D341Med (cell line): ENCODE results near the gene GPR143.
"Not testable (repeated sequence)": the region's sequence is repeated elsewhere in the genome, so short reads cannot be mapped to it uniquely, and the experiment has no call there.

Experiments
- DNase-seq: peaks from one replicate; pipeline ENCODE4 v3.0.0; 2012; ENCODE audit warnings: low spot score

Gene GPR143

DNA sequence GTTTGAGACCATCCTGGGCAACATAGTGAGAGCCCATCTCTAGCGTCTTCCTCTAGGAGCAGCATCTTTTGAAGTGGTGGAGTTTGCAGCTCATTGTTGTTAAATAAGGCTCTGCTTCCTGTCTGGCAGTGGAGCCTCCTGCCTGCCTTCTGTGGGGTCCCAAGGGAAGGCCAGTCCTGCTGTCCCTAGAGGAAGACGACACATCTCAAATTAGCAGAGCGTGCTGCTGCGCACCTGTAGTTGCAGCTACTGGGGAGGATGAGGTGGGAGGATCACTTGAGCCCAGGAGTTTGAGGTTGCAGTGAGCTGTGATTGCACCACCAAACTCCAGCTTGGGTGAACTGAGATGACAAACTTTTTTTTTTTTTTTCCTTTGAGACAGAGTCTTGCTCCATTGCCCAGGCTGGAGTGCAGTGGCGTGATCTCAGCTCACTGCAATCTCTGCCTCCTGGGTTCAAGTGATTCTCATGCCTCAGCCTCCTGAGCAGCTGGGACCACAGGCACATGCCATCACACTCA is 2.7 kb upstream of the GPR143 start:
- DNase-seq, result not testable (repeated sequence)

DNA sequence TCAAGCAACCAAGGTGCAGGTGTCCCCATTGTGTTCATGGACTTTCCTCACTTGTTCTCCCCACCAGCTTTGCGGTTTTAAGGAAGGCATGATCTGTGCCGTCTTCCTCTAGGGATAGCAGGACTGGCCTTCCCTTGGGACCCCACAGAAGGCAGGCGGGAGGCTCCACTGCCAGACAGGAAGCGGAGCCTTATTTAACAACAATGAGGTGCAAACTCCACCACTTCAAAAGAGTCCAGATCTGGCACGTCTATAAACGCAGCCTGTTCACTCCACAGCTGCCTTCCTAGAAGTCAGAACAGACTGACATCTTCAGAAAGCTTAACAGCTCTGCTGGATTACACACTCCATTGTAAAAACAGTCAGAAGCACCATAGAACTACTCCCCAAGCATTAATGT is 1.7 kb upstream of the GPR143 start:
- DNase-seq, result peak; percentile 21

DNA sequence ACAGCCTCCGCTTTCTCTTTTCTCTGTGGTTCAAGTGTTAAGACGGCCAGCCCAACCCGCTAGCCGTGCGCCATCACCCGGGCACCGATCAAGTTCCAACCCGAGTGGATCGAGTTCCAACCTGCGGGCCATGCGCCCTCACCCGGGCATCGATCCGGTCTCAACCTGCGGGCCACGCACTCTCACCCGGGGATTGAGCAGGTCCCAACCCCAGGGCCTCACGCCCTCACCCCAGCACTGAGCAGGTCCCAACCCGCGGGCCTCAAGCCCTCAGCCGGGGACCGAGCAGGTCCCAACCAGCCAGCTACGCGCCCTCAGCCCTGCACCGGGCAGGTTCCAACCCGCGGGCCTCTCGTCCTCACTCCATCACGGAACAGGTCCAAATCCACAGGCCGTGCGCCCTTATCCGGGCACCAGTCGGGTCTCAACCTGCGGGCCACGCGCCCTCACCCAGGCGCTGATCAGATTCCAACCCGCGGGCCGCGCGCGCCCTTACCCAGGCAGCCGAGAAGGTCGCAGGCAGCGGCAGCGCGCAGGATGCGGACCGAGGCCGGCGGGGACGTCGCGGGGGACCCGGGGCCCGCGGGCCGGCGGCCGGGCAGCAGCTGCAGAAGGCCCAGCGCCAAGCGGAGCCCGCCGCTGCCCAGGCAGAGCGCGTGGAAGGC is 443 bp downstream of the GPR143 start:
- DNase-seq, result no peak

DNA sequence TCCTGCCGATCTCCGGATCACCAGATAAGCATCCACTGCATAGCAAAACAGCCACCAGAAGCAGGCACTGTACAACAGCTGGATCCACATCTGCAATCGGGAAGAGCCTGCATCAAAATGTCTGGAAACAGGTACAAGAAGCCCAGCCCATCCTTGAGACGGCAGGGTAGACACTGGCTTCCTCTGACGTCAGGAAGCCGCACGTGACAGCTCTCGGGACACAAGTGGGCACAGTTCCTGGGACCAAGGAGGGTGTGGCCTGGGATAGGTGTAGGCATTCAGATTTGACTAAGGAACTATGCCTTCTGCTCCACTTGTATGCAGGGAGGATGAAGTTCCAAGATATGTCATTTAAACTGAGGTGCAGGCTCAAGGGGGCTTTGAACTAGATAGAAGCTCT is 6.3 kb downstream of the GPR143 start:
- DNase-seq, result no peak

DNA sequence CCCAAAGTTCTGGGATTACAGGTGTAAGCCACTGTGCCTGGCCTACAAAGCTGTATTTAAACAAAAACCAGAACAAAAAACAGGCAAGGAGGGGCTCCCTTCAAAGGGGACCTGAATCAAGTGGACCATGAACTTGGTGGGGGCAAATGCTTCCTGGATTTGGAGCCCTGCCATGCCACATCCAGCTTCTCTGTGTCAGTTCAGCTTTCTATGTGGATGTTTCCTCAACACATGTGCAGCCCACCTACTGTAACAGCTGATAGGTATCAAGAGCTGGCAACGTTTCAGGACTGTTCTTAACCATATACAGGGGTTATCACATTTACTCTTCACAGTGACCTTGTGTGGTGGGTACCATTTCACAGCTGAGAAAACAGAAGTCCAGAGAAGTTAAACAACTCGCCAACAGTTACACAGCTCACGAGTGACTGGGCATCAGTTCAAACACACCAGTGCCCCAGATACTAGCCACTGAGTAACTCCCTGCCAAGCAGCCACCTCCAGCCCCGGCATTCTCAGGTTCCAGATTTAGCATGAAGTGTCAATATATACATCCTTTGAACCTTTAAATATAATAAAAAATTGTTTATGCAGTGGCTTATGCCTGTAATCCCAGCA is 7.5 kb downstream of the GPR143 start:
- DNase-seq, result no peak

DNA sequence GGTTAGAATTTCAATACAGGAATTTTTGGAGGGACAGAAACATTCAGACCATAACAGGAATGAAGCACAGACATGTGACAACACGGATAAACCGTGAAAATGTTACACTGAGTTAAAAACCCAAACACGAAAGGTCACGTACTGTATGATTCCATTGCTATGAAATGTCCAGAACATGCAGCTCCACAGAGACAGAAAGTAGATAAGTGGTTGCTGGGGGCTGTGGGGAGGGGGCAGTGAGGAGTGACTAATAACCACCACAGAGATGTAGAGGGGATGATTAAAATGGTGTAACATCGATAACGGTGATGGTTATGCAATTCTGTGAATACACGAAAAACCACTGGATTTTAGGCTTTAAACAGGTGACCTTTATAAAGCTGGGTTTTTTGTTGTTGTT is 8.3 kb downstream of the GPR143 start:
- no peak for DNase-seq

DNA sequence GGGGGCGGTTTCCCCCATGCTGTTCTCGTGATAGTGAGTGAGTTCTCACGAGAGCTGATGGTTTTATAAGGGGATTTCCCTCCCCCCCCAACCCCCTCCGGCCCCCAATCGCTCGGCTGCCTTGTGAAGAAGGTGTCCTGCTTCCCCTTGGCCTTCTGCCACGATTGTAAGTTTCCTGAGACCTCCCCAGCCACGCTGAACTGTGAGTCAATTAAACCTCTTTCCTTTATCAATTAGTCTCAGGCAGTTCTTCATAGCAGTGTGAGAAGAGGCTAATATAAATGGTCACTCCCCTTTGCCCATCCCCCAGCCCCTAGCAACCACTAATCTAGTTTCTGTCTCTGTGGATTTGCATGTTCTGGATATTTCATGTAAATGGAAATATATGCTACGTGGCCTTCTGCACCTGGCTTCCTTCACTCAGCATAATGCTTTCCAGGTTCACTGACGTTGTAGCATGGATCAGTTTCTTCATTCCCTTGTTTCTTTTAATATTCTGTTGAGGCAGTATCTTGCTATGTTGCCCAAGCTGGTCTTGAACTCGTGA is 16.4 kb downstream of the GPR143 start:
- no peak for DNase-seq

DNA sequence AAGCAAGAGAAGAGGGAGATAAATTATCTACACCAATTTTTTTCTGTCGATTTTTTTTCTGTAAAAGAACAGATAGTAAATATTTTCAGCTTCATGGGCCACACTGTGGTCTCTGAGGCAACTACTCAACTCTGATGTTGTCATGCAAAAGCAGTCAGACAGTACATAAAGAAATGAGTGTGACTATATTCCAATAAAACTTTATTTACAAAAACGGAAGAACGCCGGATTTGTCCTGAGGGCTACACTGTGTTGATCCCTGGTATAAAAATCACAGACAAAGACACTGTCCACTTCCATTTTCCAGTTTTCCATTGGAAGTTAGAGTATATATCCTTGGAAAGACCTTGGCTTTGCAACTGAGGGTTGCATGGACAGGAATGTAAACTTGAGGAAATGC is 18.0 kb downstream of the GPR143 start:
- DNase-seq, result no peak

DNA sequence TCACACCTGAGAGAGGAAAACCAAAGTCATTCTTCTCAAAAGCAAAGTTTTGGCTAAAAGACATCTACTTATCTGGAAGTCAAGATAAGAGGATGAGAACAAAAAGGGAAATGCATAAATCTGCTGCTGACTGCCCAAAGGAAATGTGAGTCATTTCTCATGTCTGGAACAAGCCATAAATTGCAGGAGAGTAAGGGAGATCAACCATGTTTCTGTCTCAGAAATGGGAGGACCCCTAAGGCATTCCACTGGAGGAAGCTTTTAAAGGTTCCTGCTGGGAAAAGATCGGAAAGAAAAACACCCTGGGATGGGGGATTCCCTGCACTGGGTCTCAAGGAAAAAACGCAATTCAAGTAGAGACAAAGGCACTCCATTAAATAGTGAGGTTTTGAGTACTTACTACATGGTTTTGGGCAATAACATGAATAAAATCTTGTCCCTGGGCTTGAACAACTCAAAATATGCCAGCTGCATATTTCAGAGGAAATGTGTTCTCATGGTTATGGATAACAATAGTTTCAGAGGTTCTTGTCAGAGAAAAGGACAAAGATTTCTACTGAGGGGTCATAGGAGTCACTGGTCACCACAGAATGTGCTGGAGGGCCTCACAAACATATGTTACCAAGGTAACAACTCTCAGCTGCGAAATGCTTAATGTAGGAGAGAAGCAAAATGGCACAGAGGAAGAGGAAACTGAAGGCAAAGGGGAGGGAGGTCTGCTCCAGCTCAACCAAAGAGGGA is 19.3 kb downstream of the GPR143 start:
- no peak for DNase-seq

DNA sequence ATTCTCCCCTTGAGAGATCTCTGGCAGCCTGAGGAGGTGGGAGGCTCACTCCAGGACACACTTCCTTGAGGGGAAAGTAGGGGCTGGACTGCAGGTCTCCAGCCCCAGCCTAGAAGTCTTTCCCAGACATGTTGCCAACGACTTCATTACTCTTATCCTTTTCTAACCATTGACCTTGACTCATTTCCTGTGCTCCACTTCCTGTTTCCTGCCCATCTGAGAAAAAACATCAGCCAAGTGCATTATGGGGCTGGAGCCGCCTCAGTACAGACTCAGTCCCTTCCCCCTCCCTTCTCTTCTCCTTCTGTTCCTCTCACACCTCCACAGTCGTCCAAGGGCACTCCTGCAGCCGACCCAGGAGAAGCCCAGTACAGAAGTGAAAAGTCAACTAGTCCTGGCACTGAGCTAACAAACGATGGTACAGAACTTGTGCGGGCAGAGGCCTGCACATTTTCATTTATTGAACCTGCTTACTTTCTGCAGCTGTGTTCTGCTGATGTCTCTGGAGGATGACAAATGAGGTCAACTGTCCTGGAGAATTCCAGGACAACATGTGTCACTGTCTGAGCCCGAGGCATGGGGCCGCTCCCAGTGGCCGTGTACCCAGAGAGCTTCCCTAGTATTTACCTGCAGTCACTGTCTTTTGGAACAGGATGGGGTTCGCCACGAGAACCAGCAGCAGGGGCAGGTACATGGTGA is 20.1 kb downstream of the GPR143 start:
- DNase-seq, result no peak

DNA sequence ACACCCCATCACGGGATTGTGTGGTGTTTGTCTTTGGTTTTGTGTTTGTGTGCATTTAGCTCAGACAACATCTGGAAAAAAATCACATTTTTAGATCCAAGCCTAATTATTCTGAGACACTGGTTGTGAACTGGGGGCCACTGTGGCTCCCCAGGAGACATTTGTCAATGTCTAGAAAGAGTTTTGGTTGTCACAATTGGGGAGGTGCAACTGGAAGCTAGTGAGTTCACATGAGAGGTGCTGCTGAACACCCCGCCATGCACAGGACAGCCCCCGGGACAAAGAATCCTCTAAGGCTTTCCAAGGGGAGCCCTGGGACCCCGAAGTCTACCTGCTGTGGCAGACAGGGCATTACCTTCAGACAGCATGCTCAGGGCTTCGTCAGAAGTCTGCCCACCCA is 26.5 kb downstream of the GPR143 start:
- DNase-seq, result no peak

DNA sequence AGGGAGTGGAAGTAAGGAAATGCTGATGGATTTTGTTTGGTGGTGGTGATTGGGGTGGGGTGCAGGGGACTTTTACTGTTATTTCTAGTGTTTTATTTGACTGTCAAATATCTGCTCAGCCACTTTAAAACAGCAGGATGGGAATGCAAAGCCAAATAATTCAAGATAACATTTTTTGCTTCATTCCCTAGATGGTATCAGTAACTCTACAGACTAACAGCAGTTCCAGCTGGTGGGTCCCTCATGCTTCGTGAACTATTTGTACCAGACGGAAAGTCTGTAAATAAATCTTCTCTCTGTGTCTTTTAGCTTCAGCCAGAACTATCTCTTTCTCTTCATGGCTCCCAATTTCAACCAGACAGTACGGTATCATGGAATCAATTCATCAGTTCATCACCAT is 27.5 kb downstream of the GPR143 start:
- DNase-seq, result no peak

DNA sequence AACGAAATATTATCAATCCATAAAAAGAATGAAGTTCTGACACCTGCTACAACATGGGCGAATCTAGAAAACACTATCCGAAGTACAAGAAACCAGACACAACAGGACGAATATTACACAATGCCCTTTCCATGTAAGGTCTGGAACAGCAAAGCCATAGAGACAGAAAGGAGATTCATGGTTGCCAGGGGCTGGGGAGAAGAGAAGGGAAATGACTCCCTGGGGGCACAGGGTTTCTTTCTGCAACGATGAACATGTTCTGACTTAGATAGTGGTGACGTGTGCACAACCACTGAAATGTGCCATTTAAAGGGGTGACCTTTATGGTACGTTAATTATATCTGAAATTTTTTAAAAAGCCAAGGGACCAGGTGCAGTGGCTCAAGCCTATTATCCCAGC is 28.3 kb downstream of the GPR143 start:
- DNase-seq, result no peak

DNA sequence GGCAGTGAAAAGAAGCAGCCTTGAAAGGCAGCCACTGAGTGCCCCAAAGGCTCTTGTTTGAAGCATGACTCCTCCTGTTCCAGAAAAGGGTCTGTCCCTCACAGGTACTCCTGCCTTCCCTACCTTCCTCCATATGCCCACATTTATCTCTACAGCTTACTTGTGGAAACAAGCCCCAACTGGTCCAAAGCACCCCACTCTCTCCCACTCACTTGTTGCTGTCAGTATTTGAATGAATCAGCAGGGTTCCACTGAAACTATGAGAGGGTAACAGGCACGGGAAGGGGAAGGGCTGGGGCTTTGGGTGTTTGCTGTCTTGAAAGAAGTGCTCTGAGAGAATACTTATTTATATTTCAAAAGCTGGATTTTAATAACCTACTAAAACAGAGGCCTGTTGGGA is 34.9 kb downstream of the GPR143 start:
- no peak for DNase-seq

DNA sequence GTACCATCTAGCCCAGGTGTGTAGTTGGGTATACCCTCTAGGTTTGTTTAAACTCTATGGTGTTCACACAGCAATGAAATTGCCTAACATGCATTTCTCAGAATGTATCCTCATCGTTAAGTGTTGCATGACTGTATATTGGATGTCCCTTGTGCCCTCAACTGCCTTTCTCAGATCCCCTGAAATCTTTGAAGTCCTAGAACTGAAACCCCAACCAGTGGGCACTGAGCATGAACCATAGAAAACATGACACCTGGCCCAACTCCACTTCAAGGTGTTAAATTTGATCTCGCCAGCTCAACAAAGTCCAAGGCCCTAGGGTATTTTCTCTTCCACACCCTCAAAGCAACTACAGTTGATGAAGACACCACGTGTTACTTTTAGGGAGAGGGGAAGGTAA is 35.6 kb downstream of the GPR143 start:
- DNase-seq, result no peak

DNA sequence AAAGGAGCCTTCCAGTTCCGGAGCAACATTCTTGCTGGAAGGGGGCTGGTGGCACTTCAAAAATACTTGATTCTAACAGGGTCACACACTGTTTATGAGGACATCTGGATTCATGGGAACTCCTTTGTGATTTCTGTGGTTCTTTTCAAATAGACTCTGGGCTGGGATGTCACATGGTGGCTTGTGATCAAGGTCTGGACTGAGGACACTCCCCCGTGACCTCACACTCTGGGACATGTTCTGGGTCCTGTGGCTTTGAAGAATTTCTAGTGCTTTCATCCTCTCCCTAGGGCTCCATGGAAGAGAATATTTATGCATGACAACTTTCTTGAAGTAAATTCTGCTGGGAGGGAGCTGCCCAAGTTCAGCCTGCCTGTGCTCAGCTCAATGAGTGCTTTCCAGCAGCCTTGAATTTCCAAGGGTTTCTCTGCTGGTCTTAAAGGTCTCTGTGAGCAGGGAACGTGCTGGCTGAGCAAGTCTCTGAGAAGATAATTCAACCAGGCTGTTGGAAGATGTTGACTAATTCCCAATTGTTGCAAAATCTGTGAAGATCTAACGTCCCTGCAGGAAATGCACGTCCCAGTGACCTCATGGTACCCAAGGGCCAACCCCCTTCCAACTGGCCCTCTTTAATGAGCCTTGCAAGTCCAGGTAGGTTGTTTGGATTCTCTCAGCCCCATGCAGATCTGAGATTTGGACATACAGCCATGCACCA is 36.3 kb downstream of the GPR143 start:
- no peak for DNase-seq

DNA sequence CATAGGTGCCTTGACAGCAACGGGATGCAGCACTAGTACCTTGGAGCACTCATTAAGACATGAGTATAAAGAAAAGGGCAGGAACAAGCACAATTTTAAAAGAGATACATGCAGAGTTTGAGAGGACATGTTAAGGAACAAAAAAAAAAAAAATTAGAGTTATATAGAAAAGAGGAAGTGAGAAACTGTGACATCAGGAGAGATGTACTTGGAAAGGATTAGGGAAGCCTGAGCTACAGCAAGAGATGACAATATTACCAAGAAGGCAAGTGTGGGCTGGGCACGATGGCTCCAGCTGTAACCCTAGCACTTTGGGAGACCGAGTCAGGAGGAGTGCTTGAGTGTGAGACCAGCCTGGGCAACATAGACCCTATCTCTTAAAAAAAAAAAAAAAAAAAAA is 37.4 kb downstream of the GPR143 start:
- no peak for DNase-seq

DNA sequence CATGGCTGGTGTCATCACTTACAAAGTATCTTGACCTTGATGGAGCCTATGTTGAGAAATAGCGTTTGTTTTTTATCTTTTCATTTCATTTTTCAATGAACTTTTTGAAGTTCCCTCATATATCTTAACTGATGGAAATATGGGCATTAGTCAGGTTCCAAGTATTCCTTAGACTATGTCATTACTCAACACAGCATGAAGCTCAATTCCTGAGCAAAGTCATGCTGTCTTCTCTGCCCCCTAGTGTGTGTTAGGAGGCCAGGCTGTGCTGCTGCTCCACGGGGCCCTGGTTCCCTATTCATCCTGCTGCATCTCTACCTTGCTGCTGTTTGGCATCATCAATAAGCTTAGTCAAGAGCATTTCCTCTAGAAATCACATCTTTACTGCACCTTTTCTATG is 40.9 kb downstream of the GPR143 start:
- no peak for DNase-seq

DNA sequence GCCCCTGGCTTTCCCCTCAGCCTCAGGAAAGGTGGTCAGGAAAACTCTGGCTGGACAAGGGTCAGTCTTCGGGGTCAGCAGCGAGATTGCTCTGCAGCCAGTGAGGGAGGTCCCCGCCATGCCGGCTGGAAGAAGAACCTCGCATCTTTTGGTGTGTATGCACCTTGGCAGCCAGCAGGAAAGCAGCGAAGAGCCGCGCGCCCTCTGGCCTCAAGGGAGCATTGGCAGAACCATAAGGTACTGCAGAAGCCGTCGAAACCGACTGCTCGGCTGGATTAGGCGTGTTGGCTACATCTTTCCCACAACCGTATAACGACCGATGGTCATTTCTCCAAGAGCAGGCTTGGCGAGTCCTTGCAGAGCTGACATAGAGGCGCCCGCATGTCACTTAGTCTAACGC is 48.3 kb downstream of the GPR143 start:
- no peak for DNase-seq

DNA sequence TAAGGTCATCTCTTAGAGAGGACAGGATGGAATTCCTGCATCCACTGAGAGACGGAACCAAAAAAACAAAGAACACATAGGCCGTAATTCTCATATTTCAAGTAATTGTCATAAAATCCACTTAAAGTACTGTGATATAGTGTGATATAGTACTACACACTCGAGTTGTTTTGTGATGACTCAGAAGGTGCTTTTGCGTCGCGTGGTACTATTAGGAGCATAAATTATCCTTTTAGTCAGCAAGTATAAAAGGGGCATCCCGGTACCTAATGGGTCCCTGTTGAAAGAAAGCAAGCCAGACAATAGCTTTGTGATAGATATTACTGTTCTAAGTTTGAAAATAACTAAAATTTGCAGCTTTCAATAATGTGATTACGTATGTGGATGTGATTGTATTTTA is 55.3 kb downstream of the GPR143 start:
- no peak for DNase-seq

DNA sequence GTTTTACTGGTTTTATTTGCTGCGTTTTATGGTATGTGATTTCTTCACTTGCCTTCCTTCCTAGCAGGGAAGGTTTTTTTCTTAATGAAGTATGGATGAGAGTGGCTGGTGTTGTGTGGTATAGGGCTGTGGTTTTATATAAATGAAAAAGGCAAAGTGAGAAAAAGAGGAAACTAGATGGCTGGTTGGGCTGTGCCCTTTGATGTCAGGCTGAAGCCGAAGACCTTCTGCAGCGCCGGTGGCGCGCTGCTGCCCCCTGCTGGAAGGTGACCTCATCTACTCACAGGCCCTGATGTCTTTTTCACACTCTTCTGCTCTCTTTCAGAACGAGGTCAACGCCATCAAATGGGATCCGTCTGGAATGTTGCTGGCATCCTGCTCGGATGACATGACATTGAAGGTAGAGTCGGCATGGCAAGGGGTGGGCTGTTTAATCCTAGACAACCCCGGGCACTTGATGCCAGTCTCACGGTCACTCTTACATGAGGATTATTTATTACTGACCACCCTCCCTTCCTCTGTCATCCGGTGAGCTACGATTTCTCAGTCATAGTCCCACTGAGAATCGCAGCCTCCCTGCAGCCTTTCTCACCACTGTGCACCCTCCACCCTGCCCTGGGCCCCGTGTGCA is 56.6 kb downstream of the GPR143 start:
- peak; percentile 76 for DNase-seq
